Measurements from ENCODE around the gene CCN2. TPM values are rescaled to one million over a fixed set of nuclear protein-coding genes. Genes with fewer than 3 reads are reported as not detected.
"Not testable (repeated sequence)": the region's sequence is repeated elsewhere in the genome, so short reads cannot be mapped to it uniquely, and the experiment has no call there.

The CCN2 gene
- total and polyA plus RNA-seq, 2 experiments from 2014 or later = 147 to 300 TPM

GRCh38 chr6:131910956-131911355, 40.2 kb downstream of the CCN2 start:
- no peaks in the 10 kb centered on the region for H3K4me1 ChIP-seq (ENCODE audit: insufficient read depth)
- 80% methylated on average over 4 of the region's 4 CpGs for WGBS (ENCODE audit: low lambda C conversion rate, missing lambda C conversion rate)
- no peaks in the 10 kb centered on the region for H4K20me1 ChIP-seq (ENCODE audit: insufficient read depth, poor library complexity, severe bottlenecking)
- no peak for DNase-seq (ENCODE audit: low spot score)
- no peak overlapping the region for H3K4me3 ChIP-seq
- TF ChIP-seq EZH2phosphoT487 (IDR thresholded peaks at IDR 0.05; ENCODE audit: low read depth, severe bottlenecking, unreplicated experiment) = no peak
- no peak for TF ChIP-seq EZH2 (IDR thresholded peaks at IDR 0.05; ENCODE audit: borderline replicate concordance)
- no peak for TF ChIP-seq CTCF (IDR thresholded peaks at IDR 0.05; ENCODE audit: poor library complexity)
- H3K27me3 ChIP-seq = no peaks in the 10 kb centered on the region
- no peaks in the 10 kb centered on the region for H3K9me2 ChIP-seq (replicated peaks; ENCODE audit: insufficient read depth)
- H3K9me3 ChIP-seq (ENCODE audit: low read depth) = no peaks in the 10 kb centered on the region
- H2AFZ ChIP-seq = no peak overlapping the region
- no peaks in the 10 kb centered on the region for H3K36me3 ChIP-seq (replicated peaks; ENCODE audit: insufficient read depth, low read depth)
- no peak overlapping the region for H3K4me2 ChIP-seq
- H3K27ac ChIP-seq = no peak overlapping the region
- no peaks in the 10 kb centered on the region for H3K79me2 ChIP-seq

- 97% methylated on average over 1 of the region's 1 CpG for WGBS (ENCODE audit: low lambda C conversion rate, missing lambda C conversion rate)
- no peaks in the 10 kb centered on the region for H3K36me3 ChIP-seq (replicated peaks; ENCODE audit: insufficient read depth, low read depth)
- H3K4me3 ChIP-seq = no peak overlapping the region
- no peak overlapping the region for H3K4me2 ChIP-seq
- no peaks in the 10 kb centered on the region for H3K9me3 ChIP-seq (ENCODE audit: low read depth)
- H3K27ac ChIP-seq = no peak overlapping the region
- H4K20me1 ChIP-seq (ENCODE audit: insufficient read depth, poor library complexity, severe bottlenecking) = no peaks in the 10 kb centered on the region
- H2AFZ ChIP-seq = no peak overlapping the region
- no peaks in the 10 kb centered on the region for H3K79me2 ChIP-seq
- no peaks in the 10 kb centered on the region for H3K4me1 ChIP-seq (ENCODE audit: insufficient read depth)
- no peak for DNase-seq (ENCODE audit: low spot score)
- no peaks in the 10 kb centered on the region for H3K9me2 ChIP-seq (replicated peaks; ENCODE audit: insufficient read depth)
- H3K27me3 ChIP-seq = no peaks in the 10 kb centered on the region
- TF ChIP-seq EZH2phosphoT487 (IDR thresholded peaks at IDR 0.05; ENCODE audit: low read depth, severe bottlenecking, unreplicated experiment) (no peak), CTCF (IDR thresholded peaks at IDR 0.05; ENCODE audit: poor library complexity) (no peak), EZH2 (IDR thresholded peaks at IDR 0.05; ENCODE audit: borderline replicate concordance) (no peak)
These were observed 41.0 kb downstream of the CCN2 start for GRCh38 chr6:131910219-131910589.

GRCh38 chr6:131909408-131910218, 41.6 kb downstream of the CCN2 start:
- H3K27me3 ChIP-seq = no peaks in the 10 kb centered on the region
- peak; percentile 90 for TF ChIP-seq CTCF (IDR thresholded peaks at IDR 0.05; ENCODE audit: poor library complexity)
- TF ChIP-seq EZH2 (IDR thresholded peaks at IDR 0.05; ENCODE audit: borderline replicate concordance) = no peak

GRCh38 chr6:131908787-131909186, 42.4 kb downstream of the CCN2 start:
- WGBS (ENCODE audit: low lambda C conversion rate, missing lambda C conversion rate) = 81% methylated on average over 3 of the region's 3 CpGs
- not testable (repeated sequence) for H3K9me2 ChIP-seq (replicated peaks; ENCODE audit: insufficient read depth); H3K27ac ChIP-seq; H3K4me3 ChIP-seq; H3K4me1 ChIP-seq (ENCODE audit: insufficient read depth); DNase-seq (ENCODE audit: low spot score); H3K27me3 ChIP-seq; H3K36me3 ChIP-seq (replicated peaks; ENCODE audit: insufficient read depth, low read depth); H3K79me2 ChIP-seq; H2AFZ ChIP-seq; H3K9me3 ChIP-seq (ENCODE audit: low read depth); H4K20me1 ChIP-seq (ENCODE audit: insufficient read depth, poor library complexity, severe bottlenecking); H3K4me2 ChIP-seq

More at GRCh38 chr6:131909408-131910218, 41.6 kb downstream of the CCN2 start:
- no peaks in the 10 kb centered on the region for H3K4me1 ChIP-seq (ENCODE audit: insufficient read depth)
- 58% methylated on average over 4 of the region's 4 CpGs for WGBS (ENCODE audit: low lambda C conversion rate, missing lambda C conversion rate)
- no peaks in the 10 kb centered on the region for H4K20me1 ChIP-seq (ENCODE audit: insufficient read depth, poor library complexity, severe bottlenecking)
- no peak overlapping the region for H3K4me2 ChIP-seq
- no peaks in the 10 kb centered on the region for H3K9me3 ChIP-seq (ENCODE audit: low read depth)
- no peak overlapping the region for H3K4me3 ChIP-seq
- no peaks in the 10 kb centered on the region for H3K79me2 ChIP-seq
- no peak overlapping the region for H3K27ac ChIP-seq
- H3K36me3 ChIP-seq (replicated peaks; ENCODE audit: insufficient read depth, low read depth) = no peaks in the 10 kb centered on the region
- peak; percentile 86 for DNase-seq (ENCODE audit: low spot score)
- no peaks in the 10 kb centered on the region for H3K9me2 ChIP-seq (replicated peaks; ENCODE audit: insufficient read depth)
- no peak overlapping the region for H2AFZ ChIP-seq

GRCh38 chr6:131903734-131904133, 47.4 kb downstream of the CCN2 start:
- H4K20me1 ChIP-seq (ENCODE audit: insufficient read depth, poor library complexity, severe bottlenecking); DNase-seq (ENCODE audit: low spot score); H3K4me2 ChIP-seq; H3K4me3 ChIP-seq; H3K9me3 ChIP-seq (ENCODE audit: low read depth); H2AFZ ChIP-seq; H3K36me3 ChIP-seq (replicated peaks; ENCODE audit: insufficient read depth, low read depth); H3K79me2 ChIP-seq; H3K27ac ChIP-seq; H3K9me2 ChIP-seq (replicated peaks; ENCODE audit: insufficient read depth); H3K4me1 ChIP-seq (ENCODE audit: insufficient read depth): not testable (repeated sequence)
- H3K27me3 ChIP-seq = peaks cover 24% of the 10 kb centered on the region
- WGBS (ENCODE audit: low lambda C conversion rate, missing lambda C conversion rate) = 33% methylated on average over 12 of the region's 12 CpGs

- not testable (repeated sequence) for H3K9me3 ChIP-seq (ENCODE audit: low read depth); H3K4me1 ChIP-seq (ENCODE audit: insufficient read depth); H3K79me2 ChIP-seq; H2AFZ ChIP-seq; DNase-seq (ENCODE audit: low spot score); H3K9me2 ChIP-seq (replicated peaks; ENCODE audit: insufficient read depth); H3K4me2 ChIP-seq; H3K27ac ChIP-seq; H3K4me3 ChIP-seq; H4K20me1 ChIP-seq (ENCODE audit: insufficient read depth, poor library complexity, severe bottlenecking); H3K36me3 ChIP-seq (replicated peaks; ENCODE audit: insufficient read depth, low read depth)
- 49% methylated on average over 5 of the region's 5 CpGs for WGBS (ENCODE audit: low lambda C conversion rate, missing lambda C conversion rate)
- peaks cover 24% of the 10 kb centered on the region for H3K27me3 ChIP-seq
These were observed 49.8 kb downstream of the CCN2 start for GRCh38 chr6:131901326-131901873.

Data from hepatocyte (in vitro differentiated cells).